ENCODE results near the gene BRPF1.
A peak's percentile ranks its signal among the peaks of the same experiment; 100 is the strongest.

BRPF1 gene

DNA sequence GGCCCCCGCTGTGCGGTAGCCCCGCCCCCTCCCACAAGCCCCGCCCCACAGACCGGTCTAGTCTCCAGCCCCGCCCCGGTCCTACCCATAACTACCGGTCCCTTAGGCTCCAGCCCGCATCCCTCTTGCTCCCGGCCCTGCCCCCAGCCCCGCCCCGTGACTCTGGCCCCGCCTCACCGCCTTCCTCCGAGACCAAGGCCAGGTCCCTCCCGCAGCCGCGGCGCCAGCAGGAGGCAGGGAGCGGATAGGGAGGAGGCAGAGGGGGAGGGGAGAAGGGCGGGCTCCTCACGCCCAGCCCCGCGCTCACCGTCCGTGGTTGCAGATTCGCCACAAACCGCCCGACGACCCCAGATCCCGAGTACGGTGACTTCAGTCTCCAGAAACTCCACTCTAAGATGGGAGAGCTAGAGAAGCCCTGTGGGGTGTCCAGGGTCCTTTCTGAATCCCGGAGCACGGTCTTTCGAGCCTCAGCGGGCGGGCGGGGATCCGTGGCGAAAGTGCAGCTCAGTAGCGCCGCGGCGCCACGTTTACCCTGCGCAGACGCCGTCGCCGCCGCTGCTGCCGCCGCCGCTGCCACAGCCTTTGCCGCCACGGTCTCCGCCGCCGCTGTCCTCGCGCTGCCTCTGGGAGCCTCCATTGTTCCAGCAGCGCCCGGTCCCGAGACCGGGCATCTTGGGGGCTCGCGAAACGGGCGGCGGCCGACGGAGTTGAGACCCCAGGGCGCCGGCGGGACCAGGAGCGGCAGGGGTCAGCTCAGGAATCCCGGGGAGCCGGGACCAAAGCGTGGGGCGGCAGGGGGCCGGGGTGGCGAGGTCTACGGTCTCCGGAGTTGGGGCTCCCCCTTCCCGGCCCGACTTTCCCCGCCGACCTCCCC lies at the start of gene BRPF1:
TSS of gene BRPF1 (plus strand) at position 530 of the 874 bp plus-strand sequence. CDS start 2,406 bp downstream, outside the sequence.
- DNase-seq = peak; percentile 99 to 100

- DNase-seq = no peak
Observed at GRCh38 chr3:9682096-9682495, 49.4 kb upstream of the BRPF1 start.

DNA sequence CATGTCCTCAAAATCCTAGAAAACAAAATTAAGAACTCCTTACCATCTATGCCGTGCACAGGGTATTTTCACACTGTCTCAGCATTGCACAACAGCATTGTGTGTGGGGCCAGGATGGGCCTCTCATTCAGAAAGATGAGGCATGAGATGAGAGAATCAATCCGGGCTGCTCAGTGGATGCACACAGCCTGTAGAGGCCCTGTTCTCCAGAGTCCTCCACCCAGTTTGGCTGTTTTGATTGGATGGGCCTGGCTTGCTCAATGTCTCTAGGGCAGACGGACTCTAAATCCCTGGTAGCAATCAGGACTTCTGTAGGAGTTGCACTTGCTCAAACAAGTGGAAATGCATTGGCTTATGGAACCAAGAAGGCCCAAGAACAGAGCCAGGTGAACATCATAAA lies 48.1 kb upstream of the BRPF1 start:
- DNase-seq = no peak

DNA sequence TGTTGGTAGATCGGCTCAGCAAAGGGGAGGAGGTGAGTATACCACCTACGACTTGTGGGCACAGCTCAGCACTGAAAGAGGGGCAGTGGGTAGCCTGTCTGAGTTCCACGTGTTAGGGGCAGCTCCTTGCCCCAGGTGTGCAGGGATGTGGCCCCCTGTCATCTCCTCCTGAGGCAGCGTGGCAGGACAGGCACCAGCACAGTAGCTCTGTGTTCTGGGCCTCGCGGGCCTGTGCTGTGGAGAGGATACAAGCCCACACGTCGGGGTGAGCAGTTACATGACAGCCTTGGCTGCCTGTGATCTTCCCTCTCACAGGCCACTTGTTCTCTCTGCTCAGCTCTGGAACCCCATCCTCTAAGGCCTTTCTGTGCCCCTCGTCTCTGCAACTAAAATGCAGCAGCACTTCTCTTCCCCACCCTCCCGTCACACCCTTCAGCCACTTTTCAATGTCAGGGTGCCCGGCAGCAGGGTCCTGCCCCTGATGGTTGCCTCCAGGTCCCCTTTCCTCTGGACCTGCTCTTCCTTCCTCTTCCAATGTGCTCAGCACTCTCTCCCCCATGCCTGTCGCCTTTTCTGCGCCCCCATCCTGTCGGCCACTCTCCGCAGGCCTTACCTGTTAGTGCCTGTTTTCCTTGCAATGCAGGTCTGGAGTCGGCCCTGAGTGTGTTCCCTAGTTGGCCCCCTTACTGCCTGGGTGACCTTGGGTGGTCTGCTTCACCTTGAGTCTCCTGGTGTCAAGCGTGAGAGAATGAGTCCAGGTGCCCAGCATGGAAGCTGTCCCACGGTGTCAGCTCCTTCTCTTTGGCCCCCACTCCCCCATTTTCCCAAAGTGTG lies 46.1 kb upstream of the BRPF1 start:
- no peak for DNase-seq

GRCh38 chr3:9686050-9686550 lies 45.4 kb upstream of the BRPF1 start:
- no peak for DNase-seq

DNA sequence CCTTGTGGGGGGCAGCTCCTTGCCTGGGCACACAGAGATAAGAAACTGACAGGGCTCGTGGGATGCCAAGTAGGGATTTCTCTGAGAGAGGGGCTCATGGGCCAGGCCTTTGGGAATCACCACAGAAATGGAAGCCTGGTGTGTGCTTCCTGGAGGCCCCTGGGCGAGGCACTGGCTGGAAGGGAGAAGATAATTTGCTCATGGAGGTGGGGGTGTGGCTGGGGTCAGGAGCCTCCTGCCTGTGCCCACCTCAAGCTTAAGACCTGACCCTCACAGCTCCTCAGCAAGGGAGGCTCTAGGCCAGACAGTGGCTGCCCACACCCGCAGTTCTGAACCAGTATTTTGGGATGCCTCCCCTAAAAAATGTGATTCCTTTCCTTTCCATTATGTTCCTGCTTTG lies 44.8 kb upstream of the BRPF1 start:
- DNase-seq = no peak

DNA sequence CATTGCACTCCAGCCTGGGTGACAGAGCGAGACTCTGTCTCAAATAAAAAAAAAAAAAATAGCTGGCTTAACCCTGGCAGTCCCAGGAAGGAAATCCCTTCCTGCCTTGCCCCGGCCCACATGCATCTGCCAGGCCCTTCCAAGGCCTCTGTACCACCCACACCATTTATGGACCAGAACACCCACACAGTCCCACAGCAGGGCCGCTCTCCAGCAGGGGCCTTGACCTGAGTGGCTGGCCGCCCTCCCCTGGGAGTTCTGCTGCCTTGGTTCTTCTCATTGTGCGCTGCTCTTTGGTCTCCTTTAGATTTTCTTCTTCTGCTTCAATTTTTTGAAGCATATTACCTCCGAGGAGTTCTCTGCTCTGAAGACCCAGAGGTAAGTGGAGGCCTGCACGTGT lies 44.0 kb upstream of the BRPF1 start:
- no peak for DNase-seq

DNA sequence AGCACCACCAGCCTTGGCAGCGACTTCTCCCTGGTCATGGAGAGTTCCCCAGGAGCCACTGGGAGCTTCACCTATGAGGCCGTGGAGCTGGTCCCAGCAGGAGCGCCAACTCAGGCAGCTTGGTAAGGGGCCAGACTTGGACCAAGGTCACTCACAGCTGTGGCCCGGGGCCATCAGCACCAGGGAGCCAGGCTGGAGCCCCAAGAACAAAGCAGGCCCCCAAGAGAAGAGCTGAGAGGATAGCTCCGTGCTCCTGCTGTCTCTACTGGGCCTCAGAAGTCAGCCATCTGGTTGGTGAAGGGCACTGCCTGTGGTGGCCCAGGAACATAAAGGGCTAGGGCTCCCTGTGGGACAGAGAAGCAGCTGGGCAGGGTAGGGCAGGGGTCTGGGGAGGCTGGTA lies 42.6 kb upstream of the BRPF1 start:
- no peak for DNase-seq

GRCh38 chr3:9689757-9690156 lies 41.8 kb upstream of the BRPF1 start:
- DNase-seq = no peak

- no peak for DNase-seq
Observed at GRCh38 chr3:9690451-9691450, 40.8 kb upstream of the BRPF1 start.

- no peak for DNase-seq
Observed at GRCh38 chr3:9691636-9692035, 39.9 kb upstream of the BRPF1 start.

GRCh38 chr3:9692416-9692815 lies 39.1 kb upstream of the BRPF1 start:
- no peak for DNase-seq

DNA sequence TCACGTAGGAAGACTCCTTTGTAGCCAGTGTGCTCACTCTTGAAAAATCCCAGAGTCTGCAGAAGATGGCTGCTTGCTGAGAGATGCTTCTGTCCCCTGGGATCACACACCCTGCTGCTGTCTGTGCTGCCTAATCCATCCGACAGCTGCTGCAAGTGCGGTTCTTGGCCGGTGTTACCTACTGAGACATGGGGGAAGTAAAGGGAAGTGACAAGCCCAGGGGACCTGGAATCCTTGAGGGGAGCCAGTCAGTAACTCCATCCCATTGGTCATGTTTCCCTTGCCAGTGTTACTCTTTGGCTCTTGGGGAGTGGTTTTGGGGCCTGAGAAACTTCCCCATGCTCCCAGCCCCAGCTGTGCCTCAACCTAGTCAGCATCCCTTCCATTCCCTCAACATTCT lies 36.2 kb upstream of the BRPF1 start:
- no peak for DNase-seq

DNA sequence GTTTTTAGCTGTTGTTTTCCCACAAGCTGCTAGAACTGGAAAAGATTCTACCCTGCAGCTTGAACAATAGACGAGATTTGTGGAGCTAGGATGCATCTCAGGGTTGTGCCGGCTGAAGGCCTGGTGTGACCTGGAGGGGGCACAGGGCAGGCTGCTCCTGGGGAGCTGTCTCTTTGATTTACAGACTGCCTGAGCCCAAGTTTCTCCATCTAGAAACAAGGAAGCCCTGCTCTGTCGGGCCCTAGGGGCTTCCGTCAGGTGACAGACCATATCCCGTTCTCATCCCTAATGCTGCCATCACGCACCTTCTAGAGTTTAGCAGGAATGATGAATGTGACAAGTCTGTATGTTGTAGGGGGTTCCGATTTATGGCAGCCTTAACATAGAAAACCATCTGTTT lies 35.8 kb upstream of the BRPF1 start:
- DNase-seq = no peak

GRCh38 chr3:9696480-9697220 lies 34.9 kb upstream of the BRPF1 start:
- no peak for DNase-seq

GRCh38 chr3:9697892-9698291 lies 33.6 kb upstream of the BRPF1 start:
- no peak for DNase-seq

DNA sequence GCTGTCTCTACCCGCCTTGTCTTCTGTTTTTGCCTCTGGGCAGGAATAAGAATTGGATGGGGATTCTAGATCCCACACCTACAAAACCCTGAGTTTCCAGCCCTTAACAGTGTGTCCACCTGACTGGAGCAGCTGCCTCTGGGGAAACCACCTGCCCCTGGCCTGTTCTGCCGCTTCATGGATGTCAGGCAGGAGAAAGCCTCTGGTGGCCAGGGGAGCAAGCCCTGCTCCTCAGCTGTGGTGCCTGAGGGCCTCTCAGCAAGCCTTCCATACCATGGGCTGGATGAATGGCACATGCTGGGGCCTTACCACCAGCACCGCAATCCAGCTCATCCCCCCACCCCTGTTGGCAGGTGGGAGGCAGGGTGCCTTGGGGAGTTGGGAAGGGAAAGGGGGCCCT lies 33.2 kb upstream of the BRPF1 start:
- no peak for DNase-seq

DNA sequence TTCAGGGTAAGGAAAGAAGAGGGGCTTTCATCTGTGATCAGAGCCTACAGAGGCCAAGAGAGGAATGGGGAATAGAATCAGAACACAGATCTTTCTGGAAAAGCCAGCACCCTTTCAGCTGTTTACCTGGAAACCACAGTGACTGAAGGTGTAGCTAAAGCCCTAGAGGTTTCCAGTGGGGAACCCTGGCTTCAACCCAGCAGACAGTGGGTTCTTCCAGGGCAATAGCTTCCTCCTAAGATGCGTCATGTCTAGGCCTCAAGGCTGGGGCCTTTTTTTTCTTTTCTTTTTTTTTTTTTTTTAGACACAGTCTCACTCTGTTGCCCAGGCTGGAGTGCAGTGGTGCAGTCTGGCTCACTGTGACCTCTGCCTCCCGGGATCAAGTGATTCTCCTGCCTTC lies 31.0 kb upstream of the BRPF1 start:
- no peak for DNase-seq

DNA sequence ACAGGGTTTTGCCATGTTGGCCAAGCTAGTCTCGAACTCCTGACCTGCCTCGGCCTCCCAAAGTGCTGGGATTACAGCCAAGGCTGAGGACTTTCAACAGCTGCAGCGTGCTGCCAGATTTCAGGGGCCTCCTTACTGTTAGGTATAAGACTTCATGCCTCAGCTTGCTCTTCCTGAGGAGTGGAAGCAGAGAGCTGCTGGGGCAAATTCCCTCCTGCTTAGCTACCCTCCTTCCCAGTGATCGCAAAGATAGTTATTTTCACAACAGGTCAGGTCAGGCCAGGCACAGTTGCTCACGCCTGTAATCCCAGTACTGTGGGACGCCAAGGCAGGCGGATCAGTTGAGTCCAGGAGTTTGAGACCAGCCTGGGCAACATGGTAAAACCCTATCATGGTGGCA lies 30.5 kb upstream of the BRPF1 start:
- DNase-seq = no peak

GRCh38 chr3:9701711-9702110 lies 29.8 kb upstream of the BRPF1 start:
- DNase-seq = no peak

DNA sequence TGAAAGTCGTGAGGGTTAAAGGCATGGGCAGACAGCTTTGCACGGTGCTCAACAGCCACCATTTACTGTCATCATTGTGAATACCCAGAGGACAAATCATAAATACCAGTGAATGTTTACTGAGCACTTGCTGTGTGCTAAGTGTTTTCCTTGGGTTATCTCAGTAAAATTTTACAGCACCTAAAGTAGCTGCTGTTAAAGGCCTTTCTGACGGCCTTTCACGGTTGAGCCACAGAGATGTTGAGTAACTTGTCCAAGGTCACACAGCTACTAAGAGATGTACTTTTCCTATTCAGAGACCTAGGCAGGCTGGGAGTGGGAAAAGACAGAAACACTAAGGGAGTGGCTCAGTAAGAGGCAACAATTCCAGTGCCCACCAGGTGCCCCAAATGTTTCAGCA lies 28.3 kb upstream of the BRPF1 start:
- DNase-seq = no peak

Measured in stimulated activated CD4-positive, alpha-beta T cell treated with anti-CD3 and anti-CD28 coated beads, Interleukin-4, amount 100 ng/mL, for 4 hours (primary cell).